GM12878 (cell line): ENCODE measurements around the gene SLC5A10. TPM values are rescaled to one million over a fixed set of nuclear protein-coding genes. Genes with fewer than 3 reads are reported as not detected.

Source experiments
- ATAC-seq: fragments of 200-7000 bp; cut with Tn5 transposase; 3 replicates; pipeline ENCODE4 v1.9.1; 2020; ENCODE audit warnings: mild to moderate bottlenecking, moderate library complexity
- BruUV-seq: library from RNA; stranded (reverse); fragments of 400-500 nt; replicated peaks from 2 replicates; lab custom pipeline; 2021; lab: Mats Ljungman, UMichigan
- CTCF ChIA-PET: fragments of 300-600 bp; sonication (Branson Sonifier 250); formaldehyde crosslinking; extraction: SDS; loops from one replicate; lab custom pipeline; 2021; ENCODE audit warnings: inconsistent platforms; lab: Yijun Ruan, JAX
- POLR2A ChIA-PET: fragments of 350-600 bp; formaldehyde crosslinking; extraction: SDS; loops from one replicate; lab custom pipeline; 2021; ENCODE audit warnings: inconsistent platforms; lab: Charles Lee
- RAD21 ChIA-PET: fragments of 300-600 bp; sonication (Branson Sonifier 250); formaldehyde crosslinking; loops from one replicate; lab custom pipeline; 2023; ENCODE audit warnings: antibody characterized with exemption; ENCODE audit not compliant: unreplicated experiment; lab: Charles Lee
- SMC1A ChIA-PET: fragments of 300-600 bp; sonication (Branson Sonifier 250); formaldehyde crosslinking; loops from one replicate; lab custom pipeline; 2023; ENCODE audit not compliant: unreplicated experiment, uncharacterized antibody; lab: Charles Lee
- DNase-seq: peaks from one replicate; pipeline ENCODE4 v3.0.0-alpha.2; 2011; ENCODE audit warnings: low read depth, low spot score
- FAIRE-seq: peaks from 3 replicates; lab custom pipeline; 2011; peaks lifted over from hg19 to GRCh38; lab: Jason Lieb, UNC
- H2AFZ ChIP-seq: 2 replicates; pipeline ENCODE4 v1.6.0; 2011; ENCODE audit warnings: low read depth, low read length, control low read depth; ENCODE audit not compliant: control insufficient read depth
- H3K27ac ChIP-seq: 2 replicates; pipeline ENCODE4 v1.5.1; 2011; ENCODE audit warnings: control low read depth; ENCODE audit not compliant: control insufficient read depth, insufficient read depth
- H3K27me3 ChIP-seq, 2 experiments: replicated peaks in 1 of 2; 2 replicates each; pipeline versions ENCODE4 v1.6.0 to v1.6.1; 2011; ENCODE audit warnings: low read length in 1 of 2; ENCODE audit not compliant: control insufficient read depth in 2 of 2, insufficient read depth in 2 of 2
- H3K36me3 ChIP-seq, 2 experiments: 2 replicates each; pipeline ENCODE4 v1.5.1; 2011; ENCODE audit warnings: low read length in 1 of 2; ENCODE audit not compliant: control insufficient read depth in 2 of 2, insufficient read depth in 2 of 2
- H3K4me1 ChIP-seq: 2 replicates; pipeline ENCODE4 v1.6.1; 2011; ENCODE audit warnings: mild to moderate bottlenecking, low read length, moderate library complexity, mixed read lengths; ENCODE audit not compliant: control insufficient read depth, insufficient read depth
- H3K4me2 ChIP-seq: 2 replicates; pipeline ENCODE4 v1.6.0; 2011; ENCODE audit warnings: control low read depth; ENCODE audit not compliant: control insufficient read depth, insufficient read depth
- H3K4me3 ChIP-seq: fragments of 200-600 bp; sonication (generic); 2 replicates; pipeline ENCODE4 v1.5.1; 2016
- H3K79me2 ChIP-seq: 2 replicates; pipeline ENCODE4 v1.6.0; 2011; ENCODE audit warnings: low read length; ENCODE audit not compliant: control insufficient read depth, insufficient read depth
- H3K9ac ChIP-seq: 2 replicates; pipeline ENCODE4 v1.8.0; 2011; ENCODE audit warnings: low read length, control low read depth, mixed read lengths; ENCODE audit not compliant: control insufficient read depth, insufficient read depth
- H3K9me3 ChIP-seq: replicated peaks from 3 replicates; pipeline ENCODE4 v1.5.1; 2011; ENCODE audit warnings: mild to moderate bottlenecking, low read length; ENCODE audit not compliant: control insufficient read depth, insufficient read depth
- H4K20me1 ChIP-seq: 2 replicates; pipeline ENCODE4 v1.6.0; 2011; ENCODE audit not compliant: control insufficient read depth, insufficient read depth
- BHLHE40 ChIP-seq, 2 experiments: fragments of 450-650 bp in 1 of 2; IDR thresholded peaks; 2 replicates each; pipeline ENCODE4 v1.6.1; 2011 to 2017; ENCODE audit warnings: low read depth in 2 of 2, borderline replicate concordance in 1 of 2, improper control_type of control experiment in 1 of 2, low read length in 1 of 2, mild to moderate bottlenecking in 1 of 2
- CBX3 ChIP-seq: fragments of 200-600 bp; sonication (generic); IDR thresholded peaks from 2 replicates; pipeline ENCODE4 v1.6.1; 2016; ENCODE audit warnings: low read depth, borderline replicate concordance
- CREM ChIP-seq: IDR thresholded peaks from 2 replicates; pipeline ENCODE4 v1.6.1; 2014; ENCODE audit warnings: antibody characterized with exemption, low read depth
- FOXK2 ChIP-seq: fragments of 450-650 bp; IDR thresholded peaks from 2 replicates; pipeline ENCODE4 v1.6.1; 2017; ENCODE audit warnings: mild to moderate bottlenecking, moderate library complexity
- MEF2B ChIP-seq: fragments of 450-650 bp; IDR thresholded peaks from 2 replicates; pipeline ENCODE4 v1.6.1; 2018; ENCODE audit warnings: mild to moderate bottlenecking, moderate library complexity; ENCODE audit not compliant: partially characterized antibody, poor library complexity, severe bottlenecking
- NR2C1 ChIP-seq: fragments of 450-650 bp; IDR thresholded peaks from 2 replicates; pipeline ENCODE4 v1.6.1; 2017; ENCODE audit warnings: antibody characterized with exemption, mild to moderate bottlenecking, moderate library complexity
- POLR2A ChIP-seq: IDR thresholded peaks from 2 replicates; pipeline ENCODE4 v1.6.1; 2011; ENCODE audit warnings: low read depth, mild to moderate bottlenecking, low read length
- POU2F2 ChIP-seq: IDR thresholded peaks from 3 replicates; pipeline ENCODE4 v1.6.1; 2011; ENCODE audit warnings: low read depth, mild to moderate bottlenecking, low read length, borderline replicate concordance
- RAD21 ChIP-seq: IDR thresholded peaks from 2 replicates; pipeline ENCODE4 v1.6.1; 2011; ENCODE audit warnings: mild to moderate bottlenecking, low read depth, low read length, moderate library complexity; ENCODE audit not compliant: insufficient read depth
- RUNX3 ChIP-seq: IDR thresholded peaks from 2 replicates; pipeline ENCODE4 v1.6.1; 2012; ENCODE audit warnings: low read length, inconsistent platforms
- SMAD5 ChIP-seq: IDR thresholded peaks from 2 replicates; pipeline ENCODE4 v1.6.1; 2016; ENCODE audit warnings: antibody characterized with exemption, low read depth
- SPI1 ChIP-seq: IDR thresholded peaks from 2 replicates; pipeline ENCODE4 v1.6.1; 2011; ENCODE audit warnings: low read depth, mild to moderate bottlenecking, low read length, moderate library complexity, borderline replicate concordance; ENCODE audit not compliant: insufficient read depth
- TCF12 ChIP-seq: IDR thresholded peaks from 2 replicates; pipeline ENCODE4 v1.6.1; 2011; ENCODE audit warnings: low read depth, mild to moderate bottlenecking, low read length
- ZNF217 ChIP-seq: fragments of 450-650 bp; IDR thresholded peaks from 2 replicates; pipeline ENCODE4 v1.6.1; 2017; ENCODE audit warnings: antibody characterized with exemption, mild to moderate bottlenecking
- ZSCAN29 ChIP-seq: fragments of 450-650 bp; IDR thresholded peaks from 2 replicates; pipeline ENCODE4 v1.6.1; 2017; ENCODE audit warnings: mild to moderate bottlenecking, moderate library complexity
- WGBS: methylation state at CpG from one replicate; pipeline ENCODE4 v1.1.6; 2016; ENCODE audit warnings: low lambda C conversion rate; ENCODE audit not compliant: insufficient replicate concordance, insufficient coverage; ENCODE audit errors: missing lambda C conversion rate; 5-methylcytosine and 5-hydroxymethylcytosine counted together
- in situ Hi-C: fragments of 300-500 bp; cut with MboI; formaldehyde crosslinking; loops from 9 replicates; pipeline ENCODE4 v1.14.3; 2018; ENCODE audit warnings: mixed read lengths
- intact Hi-C: fragments of 100-400 bp; cut with micrococcal nuclease; formaldehyde crosslinking; loops from one replicate; pipeline ENCODE4 v1.14.2; 2022; ENCODE audit not compliant: unreplicated experiment
- polyA plus RNA-seq, 11 experiments: library from polyadenylated mRNA; depleted of rRNA in 4 of 11; unstranded in 6 of 11; stranded (reverse) in 5 of 11; fragments of >200 nt; fragmentation: Nextera tagmentation in 4 of 11; fragmentation: Illumina TruSeq in 1 of 11; extraction: Ambion mirVana in 4 of 11; extraction: Trizol in 1 of 11; gene quantifications; 1 replicate in 1 of 11; 2 replicates in 10 of 11; pipeline versions ENCODE4 v1.2.1 to v1.2.3, GENCODE V29; 2011 to 2016; ENCODE audit warnings: inconsistent platforms in 2 of 11, missing spikeins in 2 of 11, low read depth in 1 of 11
- total RNA-seq, 4 experiments: library from RNA; depleted of rRNA in 3 of 4; stranded (reverse); fragments of >200 nt in 3 of 4; fragmentation: Illumina TruSeq in 1 of 4; extraction: Trizol in 1 of 4; gene quantifications; 2 replicates each; pipeline versions ENCODE4 v1.2.1 to v1.2.3, GENCODE V29; 2013 to 2021
- TF ChIP-seq, protein P1 (sequence below): fragments of 450-650 bp; IDR thresholded peaks from 2 replicates; pipeline ENCODE4 v1.6.1; 2017; ENCODE audit warnings: mild to moderate bottlenecking, moderate library complexity
- TF ChIP-seq, protein P2 (sequence below): IDR thresholded peaks from 2 replicates; pipeline ENCODE4 v1.6.1; 2011; ENCODE audit warnings: borderline replicate concordance, low read depth, mild to moderate bottlenecking, moderate library complexity, mixed read lengths, low read length; ENCODE audit not compliant: insufficient read depth; ENCODE audit errors: extremely low read length
- TF ChIP-seq, protein P3 (sequence below): fragments of 450-650 bp; formaldehyde crosslinking; IDR thresholded peaks from 2 replicates; pipeline ENCODE4 v1.5.0; 2022; ENCODE audit warnings: mild to moderate bottlenecking, missing genetic modification characterization

Gene SLC5A10
- total and polyA plus RNA-seq, 10 of the 15 experiments (the other 5 are each of a cell fraction or from before 2014, with no cell fraction given), result under 0.01 to 0.18 (median 0.07) TPM; not detected in 4

DNA sequence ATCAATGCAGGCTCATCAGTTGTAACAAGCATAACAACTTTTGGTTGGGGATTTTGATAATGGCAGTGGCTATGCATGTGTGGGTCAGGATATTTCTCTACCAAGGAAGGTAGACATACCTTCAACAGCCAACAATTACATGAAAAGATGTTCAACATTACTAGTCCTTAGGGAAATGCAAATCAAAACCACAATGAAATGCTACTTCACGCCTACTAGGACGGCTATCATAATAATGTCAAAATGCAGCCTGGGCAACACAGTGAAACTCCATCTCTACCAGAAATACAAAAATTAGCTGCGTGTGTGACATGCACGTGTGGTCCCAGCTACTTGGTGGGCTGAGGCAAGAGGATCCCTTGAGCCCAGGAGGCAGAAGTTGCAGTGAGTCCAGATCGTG is 7.3 kb upstream of the SLC5A10 start:
- H2AFZ ChIP-seq, result peak overlapping the region; percentile 44; the same call in 1 of the 2 replicates
- no peaks in the 10 kb centered on the region for H4K20me1 ChIP-seq
- WGBS, result 24% methylated on average over 5 of the region's 5 CpGs
- FAIRE-seq, result peak; percentile 73
- in situ Hi-C loops (no loop called here), intact Hi-C loops (no loop called here)
- H3K9ac ChIP-seq, result no peak overlapping the region
- no TSS peak for BruUV-seq
- H3K79me2 ChIP-seq, result no peaks in the 10 kb centered on the region
- no peak overlapping the region for H3K27ac ChIP-seq
- no peaks in the 10 kb centered on the region for H3K36me3 ChIP-seq
- ChIA-PET SMC1A (interaction anchor here (1.2 to 1.3 kb wide), 2 partner anchors 14 to 36 kb away, joined by 3 to 4 read pairs; no protein-coding TSS in a partner anchor), POLR2A (no interaction called here), RAD21 (no interaction called here), CTCF (interaction anchor here (1.5 kb wide), 1 partner anchor 16 kb away, joined by 9 read pairs; no protein-coding TSS in a partner anchor)
- peaks cover 6% of the 10 kb centered on the region for H3K4me1 ChIP-seq
- ATAC-seq, result peak; percentile 14; the same call in 1 of the 3 replicates
- DNase-seq, result no peak
- no peak overlapping the region for H3K4me2 ChIP-seq
- no peaks in the 10 kb centered on the region; a peak in 1 of 4 replicates for H3K27me3 ChIP-seq
- no peaks in the 10 kb centered on the region for H3K9me3 ChIP-seq
- H3K4me3 ChIP-seq, result no peak overlapping the region
- TF ChIP-seq ZSCAN29 (no peak), POLR2A (no peak), NR2C1 (no peak), CBX3 (no peak), FOXK2 (no peak), CREM (no peak), SMAD5 (no peak), TCF12 (no peak), RUNX3 (peak; percentile 30), BHLHE40 (IDR thresholded peaks at IDR 0.05; ENCODE audit: borderline replicate concordance in 1 of 2, low read depth in 2 of 2, low read length in 1 of 2) (peak; percentile 48 to 78; a peak in 3 of 4 replicates), ZNF217 (no peak), SPI1 (no peak), RAD21 (no peak), POU2F2 (peak; percentile 58; the same call in 1 of the 3 replicates), MEF2B (peak; percentile 72)
- TF ChIP-seq, protein P1, sequence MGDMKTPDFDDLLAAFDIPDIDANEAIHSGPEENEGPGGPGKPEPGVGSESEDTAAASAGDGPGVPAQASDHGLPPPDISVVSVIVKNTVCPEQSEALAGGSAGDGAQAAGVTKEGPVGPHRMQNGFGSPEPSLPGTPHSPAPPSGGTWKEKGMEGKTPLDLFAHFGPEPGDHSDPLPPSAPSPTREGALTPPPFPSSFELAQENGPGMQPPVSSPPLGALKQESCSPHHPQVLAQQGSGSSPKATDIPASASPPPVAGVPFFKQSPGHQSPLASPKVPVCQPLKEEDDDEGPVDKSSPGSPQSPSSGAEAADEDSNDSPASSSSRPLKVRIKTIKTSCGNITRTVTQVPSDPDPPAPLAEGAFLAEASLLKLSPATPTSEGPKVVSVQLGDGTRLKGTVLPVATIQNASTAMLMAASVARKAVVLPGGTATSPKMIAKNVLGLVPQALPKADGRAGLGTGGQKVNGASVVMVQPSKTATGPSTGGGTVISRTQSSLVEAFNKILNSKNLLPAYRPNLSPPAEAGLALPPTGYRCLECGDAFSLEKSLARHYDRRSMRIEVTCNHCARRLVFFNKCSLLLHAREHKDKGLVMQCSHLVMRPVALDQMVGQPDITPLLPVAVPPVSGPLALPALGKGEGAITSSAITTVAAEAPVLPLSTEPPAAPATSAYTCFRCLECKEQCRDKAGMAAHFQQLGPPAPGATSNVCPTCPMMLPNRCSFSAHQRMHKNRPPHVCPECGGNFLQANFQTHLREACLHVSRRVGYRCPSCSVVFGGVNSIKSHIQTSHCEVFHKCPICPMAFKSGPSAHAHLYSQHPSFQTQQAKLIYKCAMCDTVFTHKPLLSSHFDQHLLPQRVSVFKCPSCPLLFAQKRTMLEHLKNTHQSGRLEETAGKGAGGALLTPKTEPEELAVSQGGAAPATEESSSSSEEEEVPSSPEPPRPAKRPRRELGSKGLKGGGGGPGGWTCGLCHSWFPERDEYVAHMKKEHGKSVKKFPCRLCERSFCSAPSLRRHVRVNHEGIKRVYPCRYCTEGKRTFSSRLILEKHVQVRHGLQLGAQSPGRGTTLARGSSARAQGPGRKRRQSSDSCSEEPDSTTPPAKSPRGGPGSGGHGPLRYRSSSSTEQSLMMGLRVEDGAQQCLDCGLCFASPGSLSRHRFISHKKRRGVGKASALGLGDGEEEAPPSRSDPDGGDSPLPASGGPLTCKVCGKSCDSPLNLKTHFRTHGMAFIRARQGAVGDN, result no peak
- TF ChIP-seq, protein P2, sequence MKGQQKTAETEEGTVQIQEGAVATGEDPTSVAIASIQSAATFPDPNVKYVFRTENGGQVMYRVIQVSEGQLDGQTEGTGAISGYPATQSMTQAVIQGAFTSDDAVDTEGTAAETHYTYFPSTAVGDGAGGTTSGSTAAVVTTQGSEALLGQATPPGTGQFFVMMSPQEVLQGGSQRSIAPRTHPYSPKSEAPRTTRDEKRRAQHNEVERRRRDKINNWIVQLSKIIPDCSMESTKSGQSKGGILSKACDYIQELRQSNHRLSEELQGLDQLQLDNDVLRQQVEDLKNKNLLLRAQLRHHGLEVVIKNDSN, result no peak
- TF ChIP-seq, protein P3, sequence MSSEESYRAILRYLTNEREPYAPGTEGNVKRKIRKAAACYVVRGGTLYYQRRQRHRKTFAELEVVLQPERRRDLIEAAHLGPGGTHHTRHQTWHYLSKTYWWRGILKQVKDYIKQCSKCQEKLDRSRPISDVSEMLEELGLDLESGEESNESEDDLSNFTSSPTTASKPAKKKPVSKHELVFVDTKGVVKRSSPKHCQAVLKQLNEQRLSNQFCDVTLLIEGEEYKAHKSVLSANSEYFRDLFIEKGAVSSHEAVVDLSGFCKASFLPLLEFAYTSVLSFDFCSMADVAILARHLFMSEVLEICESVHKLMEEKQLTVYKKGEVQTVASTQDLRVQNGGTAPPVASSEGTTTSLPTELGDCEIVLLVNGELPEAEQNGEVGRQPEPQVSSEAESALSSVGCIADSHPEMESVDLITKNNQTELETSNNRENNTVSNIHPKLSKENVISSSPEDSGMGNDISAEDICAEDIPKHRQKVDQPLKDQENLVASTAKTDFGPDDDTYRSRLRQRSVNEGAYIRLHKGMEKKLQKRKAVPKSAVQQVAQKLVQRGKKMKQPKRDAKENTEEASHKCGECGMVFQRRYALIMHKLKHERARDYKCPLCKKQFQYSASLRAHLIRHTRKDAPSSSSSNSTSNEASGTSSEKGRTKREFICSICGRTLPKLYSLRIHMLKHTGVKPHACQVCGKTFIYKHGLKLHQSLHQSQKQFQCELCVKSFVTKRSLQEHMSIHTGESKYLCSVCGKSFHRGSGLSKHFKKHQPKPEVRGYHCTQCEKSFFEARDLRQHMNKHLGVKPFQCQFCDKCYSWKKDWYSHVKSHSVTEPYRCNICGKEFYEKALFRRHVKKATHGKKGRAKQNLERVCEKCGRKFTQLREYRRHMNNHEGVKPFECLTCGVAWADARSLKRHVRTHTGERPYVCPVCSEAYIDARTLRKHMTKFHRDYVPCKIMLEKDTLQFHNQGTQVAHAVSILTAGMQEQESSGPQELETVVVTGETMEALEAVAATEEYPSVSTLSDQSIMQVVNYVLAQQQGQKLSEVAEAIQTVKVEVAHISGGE (CRISPR knock-in tag), result no peak
